Activated CD8-positive, alpha-beta memory T cell treated with anti-CD3 and anti-CD28 coated beads for 1 hour (primary cell): ENCODE data around the gene CCDC57.

ENCODE experiments used
- DNase-seq, 2 donors: peaks; one replicate each; pipeline ENCODE4 v3.0.0-alpha.2; 2020; ENCODE audit warnings: low read depth in 1 of 2; ENCODE audit errors: extremely low read depth in 1 of 2

Gene CCDC57

GRCh38 chr17:82110298-82110697 is 102.3 kb downstream of the CCDC57 start:
- no peak for DNase-seq

DNA sequence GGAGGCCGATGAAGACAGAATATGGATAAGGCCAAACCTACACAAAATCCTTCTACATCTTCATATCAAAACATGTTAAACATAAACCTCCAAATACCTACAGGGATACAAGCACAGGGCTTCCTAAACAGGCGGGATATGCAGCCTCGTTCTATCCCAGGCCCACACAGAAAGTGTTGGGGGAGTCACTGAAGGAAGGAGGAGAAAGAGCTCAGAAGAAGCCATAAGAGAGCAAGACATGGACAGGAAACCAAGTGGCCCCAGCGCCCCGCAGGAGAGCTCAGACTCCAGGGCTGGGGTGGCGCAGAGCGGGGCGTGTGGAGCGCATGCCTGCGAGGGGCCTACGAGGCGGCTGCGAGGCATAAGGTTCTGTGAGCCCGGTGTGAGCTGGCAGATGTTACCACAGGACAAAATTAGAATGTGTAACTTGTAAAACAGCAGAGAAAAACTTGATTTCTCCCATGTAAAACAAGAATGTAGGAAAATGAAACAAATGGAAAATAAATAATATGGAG is 103.6 kb downstream of the CCDC57 start:
- no peak for DNase-seq

GRCh38 chr17:82108496-82108945 is 104.1 kb downstream of the CCDC57 start:
- no peak for DNase-seq

DNA sequence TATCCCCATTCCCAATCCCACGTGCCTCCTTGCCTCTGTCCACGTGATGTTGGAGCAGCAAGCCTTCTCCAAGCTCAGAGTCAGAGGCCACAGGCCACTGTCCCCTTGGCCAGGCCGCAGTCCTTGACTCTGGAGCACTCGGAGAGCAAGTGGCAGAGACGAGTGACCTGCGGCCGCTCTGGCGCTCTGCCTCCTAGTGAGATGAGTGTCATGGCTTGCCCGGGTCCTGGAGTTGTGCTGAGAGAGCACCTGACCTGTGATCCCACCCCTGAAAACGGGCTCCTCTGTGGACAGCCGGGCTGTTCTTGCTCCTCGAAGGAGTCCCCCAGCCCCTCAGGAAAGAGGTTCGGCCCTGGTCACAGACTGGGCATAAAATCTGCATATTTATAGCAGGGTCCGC is 104.6 kb downstream of the CCDC57 start:
- no peak for DNase-seq

GRCh38 chr17:82107341-82107860 is 105.2 kb downstream of the CCDC57 start:
- no peak for DNase-seq

GRCh38 chr17:82106688-82107305 is 105.8 kb downstream of the CCDC57 start:
- DNase-seq: no peak

DNA sequence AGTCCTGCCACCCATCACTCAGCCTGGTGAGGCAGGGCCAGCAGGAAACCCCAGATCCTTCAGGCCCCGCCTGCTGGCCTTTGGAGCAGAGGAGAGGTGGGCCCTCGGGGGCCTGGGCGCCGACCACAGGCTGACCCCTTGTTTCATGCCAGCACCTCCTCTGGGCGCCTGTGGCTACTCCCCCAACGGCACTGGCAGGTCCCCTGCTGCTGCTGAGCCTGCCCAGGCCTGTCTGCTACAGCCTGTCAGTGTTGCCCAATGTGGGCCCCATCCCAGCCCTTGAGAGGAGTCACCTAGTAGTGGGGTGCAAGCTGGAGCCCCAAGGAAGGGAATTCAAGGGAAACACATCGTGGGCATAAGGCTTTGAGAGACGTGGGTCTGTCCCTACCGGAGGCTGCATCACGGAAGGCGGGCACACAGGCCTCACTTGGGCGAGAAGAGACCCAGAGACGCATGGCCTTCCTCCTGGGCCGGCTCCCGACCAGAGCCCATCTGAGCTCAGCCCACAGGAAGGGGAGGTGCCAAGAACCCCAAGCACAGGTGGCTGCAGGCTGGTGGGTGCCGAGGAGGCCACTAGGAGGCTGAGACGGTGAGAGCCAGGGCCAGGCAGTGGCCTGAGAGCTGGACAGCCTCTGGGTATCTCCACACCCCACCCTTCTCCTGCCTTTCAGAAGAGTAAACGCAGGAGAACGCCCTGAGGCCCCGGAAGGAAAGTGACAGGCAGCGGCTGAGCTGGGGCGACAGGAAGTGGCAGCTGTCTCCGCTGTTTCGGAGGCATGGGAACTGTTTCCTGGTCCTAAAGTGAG is 106.6 kb downstream of the CCDC57 start:
- DNase-seq: peak in 1 of 2 donors; percentile 30

- no peak for DNase-seq
Measured at GRCh38 chr17:82105417-82105881, 107.2 kb downstream of the CCDC57 start.

DNA sequence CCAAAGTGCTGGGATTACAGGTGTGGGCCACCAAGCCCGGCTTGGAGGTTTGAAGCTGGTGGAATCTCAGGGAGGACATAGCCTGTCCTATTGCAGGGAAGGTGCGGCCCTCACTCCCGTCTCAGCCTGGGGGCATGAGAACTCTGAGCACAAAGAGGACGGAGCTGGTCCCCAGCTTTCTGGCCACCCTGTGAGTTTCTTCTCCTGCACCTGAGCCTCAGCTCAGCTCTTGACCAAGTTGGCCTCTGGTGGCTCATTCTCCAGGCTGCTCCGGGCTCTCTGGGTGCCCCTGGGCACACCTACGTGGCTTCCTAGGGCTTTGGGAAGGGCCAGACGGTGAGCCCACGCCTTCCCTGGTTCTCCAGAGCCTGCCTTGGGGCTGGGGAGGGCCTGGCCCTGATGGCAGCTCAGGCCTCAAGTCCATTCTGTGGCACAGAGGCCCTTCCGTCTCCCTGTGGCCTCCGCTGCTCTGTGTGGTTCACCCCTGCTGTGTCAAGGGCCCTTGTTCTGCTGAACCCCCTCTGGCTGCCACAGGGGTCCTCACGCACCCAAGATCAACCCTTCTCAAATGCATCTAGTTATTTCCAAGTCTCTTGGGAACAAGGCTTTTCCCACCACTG is 107.7 kb downstream of the CCDC57 start:
- no peak for DNase-seq

DNA sequence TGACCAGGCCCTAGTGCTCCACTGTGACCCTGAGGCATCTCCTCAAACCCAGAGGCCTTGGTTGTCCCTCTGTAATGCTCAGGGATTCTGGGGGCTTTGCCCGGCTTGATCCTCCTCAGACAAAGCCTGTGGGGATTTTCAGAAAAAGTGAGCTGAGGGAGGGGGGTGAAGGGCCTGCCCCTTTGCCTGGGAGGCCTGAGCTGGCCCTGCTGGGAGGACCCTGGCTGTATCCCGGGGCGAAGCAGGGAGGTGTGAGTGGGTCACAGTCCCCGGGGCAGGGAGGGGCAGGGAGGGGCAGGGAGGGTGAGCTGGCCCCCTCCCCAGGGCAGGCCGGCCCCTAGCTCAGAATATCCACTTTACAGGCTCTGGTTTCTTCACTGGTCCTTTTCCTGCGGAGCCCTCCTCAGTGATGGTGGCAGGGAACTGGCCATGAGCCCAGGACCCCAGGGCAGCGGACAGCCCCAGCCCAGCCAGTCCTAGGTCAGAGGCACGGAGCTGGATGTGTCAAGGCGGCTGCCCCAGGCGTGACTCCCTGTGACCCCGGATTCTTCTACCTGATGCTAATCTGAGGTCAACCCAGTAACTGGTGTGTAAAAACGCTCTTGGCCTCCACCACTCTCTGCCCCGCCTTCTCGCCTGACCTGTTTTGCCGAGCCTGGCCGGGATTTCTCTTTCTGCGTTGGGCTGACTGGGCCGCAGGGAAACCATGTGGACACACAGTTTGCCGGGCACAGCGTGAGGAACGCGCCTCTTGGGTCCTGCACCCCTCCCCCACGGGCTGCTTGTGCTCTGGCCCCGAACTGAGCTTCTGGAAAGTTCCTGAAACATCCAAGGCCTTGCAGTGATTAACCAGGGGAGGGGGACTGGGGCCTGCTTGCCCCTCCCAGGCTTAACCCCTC is 108.8 kb downstream of the CCDC57 start:
- DNase-seq: no peak

GRCh38 chr17:82101767-82102679 is 110.6 kb downstream of the CCDC57 start:
- DNase-seq: no peak

GRCh38 chr17:82101301-82101715 is 111.3 kb downstream of the CCDC57 start:
- DNase-seq: no peak

DNA sequence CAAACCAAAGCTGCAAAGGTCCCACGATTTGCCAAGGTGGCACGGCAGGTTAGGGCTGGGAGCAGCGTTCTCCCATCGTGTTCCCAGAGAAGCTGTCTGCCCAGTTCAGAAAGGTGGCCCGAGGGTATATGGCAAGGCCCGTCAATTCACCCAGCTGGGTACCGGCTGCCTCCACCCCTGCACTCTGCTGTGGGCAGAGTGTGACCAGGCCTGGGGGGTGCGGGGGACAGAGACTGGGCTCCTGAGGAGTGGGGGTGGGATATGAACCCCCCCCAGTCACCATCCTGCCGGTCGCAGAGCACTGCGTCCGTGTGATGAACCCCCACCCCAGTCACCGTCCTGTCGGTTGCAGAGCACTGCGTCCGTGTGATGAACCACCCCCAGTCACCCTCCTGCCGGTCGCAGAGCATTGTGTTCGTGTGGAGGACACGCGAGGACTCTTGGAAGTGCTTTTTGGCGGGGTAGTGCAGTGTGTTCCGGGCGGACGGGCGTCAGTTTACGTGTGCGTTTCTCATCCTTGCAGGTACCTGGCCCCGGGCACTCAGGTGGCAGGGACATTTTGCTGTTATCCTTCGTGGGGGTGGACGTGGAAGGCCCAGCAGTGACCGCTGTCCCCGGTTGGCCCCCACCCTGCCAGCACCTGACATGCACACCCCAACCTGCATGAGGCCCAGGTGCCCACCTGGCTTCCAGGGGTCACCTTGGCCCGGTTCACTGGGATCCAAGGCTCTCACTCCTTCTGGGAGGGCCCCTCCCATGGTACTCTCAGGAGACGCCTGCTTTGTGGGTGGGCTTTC is 111.9 kb downstream of the CCDC57 start:
- DNase-seq: no peak

GRCh38 chr17:82098939-82099763 is 113.5 kb downstream of the CCDC57 start:
- DNase-seq: no peak

DNA sequence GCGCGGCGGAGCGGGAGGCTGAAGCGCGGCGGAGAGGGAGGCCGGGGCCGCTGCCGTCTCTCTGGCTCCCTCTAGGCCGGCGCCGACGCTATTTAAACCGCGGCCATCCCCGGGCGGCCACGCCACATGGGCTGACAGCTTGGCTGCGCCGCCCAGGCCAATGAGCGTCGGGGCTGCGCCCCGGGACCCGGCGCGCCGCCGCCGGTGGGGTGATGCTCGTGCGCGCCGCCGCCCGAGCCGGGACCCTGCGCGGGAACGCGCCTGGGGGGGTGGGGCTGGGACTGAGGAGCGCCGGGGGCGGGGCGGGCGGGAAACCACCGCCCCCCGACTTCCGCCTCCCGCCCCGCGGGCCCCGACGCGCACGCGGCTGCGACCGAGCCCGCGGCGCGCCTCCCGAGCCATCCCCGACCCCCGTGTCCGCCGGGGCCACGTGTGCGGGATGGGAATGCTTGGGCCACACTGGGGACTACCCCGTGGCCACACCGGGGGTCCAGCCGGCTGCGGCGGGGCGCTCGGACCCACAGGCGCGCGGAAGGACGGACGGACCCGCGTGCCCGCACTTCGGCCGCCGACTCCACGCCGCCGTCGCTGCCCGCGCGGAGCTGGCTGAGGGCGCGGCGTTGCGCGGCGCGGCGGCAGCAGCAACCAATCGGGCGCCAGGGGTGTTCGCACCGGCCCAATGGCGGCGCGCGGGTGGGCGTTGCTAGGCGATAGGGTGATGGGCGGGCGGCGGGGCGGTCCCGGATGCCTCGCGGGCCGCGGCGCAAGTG is 114.3 kb downstream of the CCDC57 start, which contains the start of gene FASN:
Gene FASN, minus strand, starts transcription at position 68 of the 770 bp plus-strand sequence. CDS start 1,791 bp downstream, outside the sequence.
- peak; percentile 72 to 90 for DNase-seq

DNA sequence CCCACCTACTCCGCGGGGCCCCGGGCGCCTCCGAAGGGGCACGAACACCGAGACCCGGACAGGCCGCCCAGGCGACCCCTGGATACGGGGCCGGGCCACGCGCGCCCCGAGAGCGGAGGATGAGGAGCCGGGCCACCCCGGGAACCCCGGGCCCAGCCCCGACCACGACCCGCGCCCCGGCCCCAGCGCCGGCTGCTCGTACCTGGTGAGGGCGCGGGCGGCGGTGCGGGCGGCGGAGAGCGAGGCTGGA is 114.8 kb downstream of the CCDC57 start:
- no peak for DNase-seq
